Epithelial cell of esophagus (primary cell): Measurements from ENCODE around the gene PHYKPL.

Experiments
- DNase-seq: peaks from one replicate; pipeline ENCODE4 v3.0.0; 2010; ENCODE audit warnings: low read depth
- H3K4me3 ChIP-seq: 2 replicates; pipeline ENCODE4 v1.5.1; 2011; ENCODE audit warnings: mild to moderate bottlenecking, low read length, control low read depth
- CTCF ChIP-seq: IDR thresholded peaks from 2 replicates; pipeline ENCODE4 v1.5.1; 2011; ENCODE audit warnings: low read depth, mild to moderate bottlenecking, low read length, control low read depth, inconsistent platforms; ENCODE audit not compliant: insufficient read depth; ENCODE audit errors: missing control alignments

Gene PHYKPL

GRCh38 chr5:178278358-178279023 lies 45.9 kb upstream of the PHYKPL start:
- H3K4me3 ChIP-seq: no peak overlapping the region
- TF ChIP-seq CTCF: no peak
- DNase-seq: no peak

- TF ChIP-seq CTCF: no peak
- no peak for DNase-seq
- no peak overlapping the region for H3K4me3 ChIP-seq
These were observed 45.3 kb upstream of the PHYKPL start for GRCh38 chr5:178277866-178278265.

- no peak overlapping the region for H3K4me3 ChIP-seq
- DNase-seq: no peak
- TF ChIP-seq CTCF: no peak
These were observed 44.7 kb upstream of the PHYKPL start for GRCh38 chr5:178277346-178277745.

- no peak for TF ChIP-seq CTCF
- H3K4me3 ChIP-seq: no peak overlapping the region
- no peak for DNase-seq
These were observed 42.4 kb upstream of the PHYKPL start for GRCh38 chr5:178274781-178275537.

GRCh38 chr5:178273665-178274541 lies 41.3 kb upstream of the PHYKPL start:
- TF ChIP-seq CTCF: no peak
- DNase-seq: no peak
- no peak overlapping the region for H3K4me3 ChIP-seq

- DNase-seq: no peak
- H3K4me3 ChIP-seq: no peak overlapping the region
- no peak for TF ChIP-seq CTCF
These were observed 40.4 kb upstream of the PHYKPL start for GRCh38 chr5:178273041-178273440.
